Measurements from ENCODE around the gene SAXO2.
"Not testable (repeated sequence)": the region's sequence is repeated elsewhere in the genome, so short reads cannot be mapped to it uniquely, and the experiment has no call there.

SAXO2 gene

GRCh38 chr15:82298032-82298431 lies 35.4 kb downstream of the SAXO2 start:
- DNase-seq (ENCODE audit: low spot score) (no peak), ATAC-seq (ENCODE audit: low read depth) (no peak)
- no peaks in the 10 kb centered on the region for H3K4me1 ChIP-seq (ENCODE audit: insufficient read depth, poor library complexity, severe bottlenecking)
- TF ChIP-seq CTCF (IDR thresholded peaks at IDR 0.05; ENCODE audit: poor library complexity, severe bottlenecking) = no peak
- H3K4me3 ChIP-seq (ENCODE audit: severe bottlenecking) = no peak overlapping the region
- no peaks in the 10 kb centered on the region for H3K9me3 ChIP-seq (ENCODE audit: severe bottlenecking)
- no peaks in the 10 kb centered on the region for H3K27me3 ChIP-seq (ENCODE audit: insufficient read depth, poor library complexity, severe bottlenecking)
- H3K27ac ChIP-seq (ENCODE audit: poor library complexity, severe bottlenecking) = no peak overlapping the region
- no peaks in the 10 kb centered on the region for H3K36me3 ChIP-seq (ENCODE audit: low read depth)

- H3K27me3 ChIP-seq (ENCODE audit: insufficient read depth, poor library complexity, severe bottlenecking) = no peaks in the 10 kb centered on the region
- H3K27ac ChIP-seq (ENCODE audit: poor library complexity, severe bottlenecking) = no peak overlapping the region
- ATAC-seq (ENCODE audit: low read depth) (no peak), DNase-seq (ENCODE audit: low spot score) (no peak)
- H3K9me3 ChIP-seq (ENCODE audit: severe bottlenecking) = no peaks in the 10 kb centered on the region
- TF ChIP-seq CTCF (IDR thresholded peaks at IDR 0.05; ENCODE audit: poor library complexity, severe bottlenecking) = no peak
- no peak overlapping the region for H3K4me3 ChIP-seq (ENCODE audit: severe bottlenecking)
- no peaks in the 10 kb centered on the region for H3K4me1 ChIP-seq (ENCODE audit: insufficient read depth, poor library complexity, severe bottlenecking)
- H3K36me3 ChIP-seq (ENCODE audit: low read depth) = no peaks in the 10 kb centered on the region
Observed at GRCh38 chr15:82298520-82298919, 35.9 kb downstream of the SAXO2 start.

GRCh38 chr15:82299511-82299914 lies 36.9 kb downstream of the SAXO2 start:
- not testable (repeated sequence) for DNase-seq (ENCODE audit: low spot score); H3K4me1 ChIP-seq (ENCODE audit: insufficient read depth, poor library complexity, severe bottlenecking); H3K4me3 ChIP-seq (ENCODE audit: severe bottlenecking); ATAC-seq (ENCODE audit: low read depth); H3K27me3 ChIP-seq (ENCODE audit: insufficient read depth, poor library complexity, severe bottlenecking); H3K36me3 ChIP-seq (ENCODE audit: low read depth); H3K27ac ChIP-seq (ENCODE audit: poor library complexity, severe bottlenecking); H3K9me3 ChIP-seq (ENCODE audit: severe bottlenecking)

- ATAC-seq (ENCODE audit: low read depth) = peak; percentile 75
Observed at GRCh38 chr15:82300326-82300725, 37.7 kb downstream of the SAXO2 start.

GRCh38 chr15:82300883-82301282 lies 38.3 kb downstream of the SAXO2 start:
- no peak for TF ChIP-seq CTCF (IDR thresholded peaks at IDR 0.05; ENCODE audit: poor library complexity, severe bottlenecking)
- no peaks in the 10 kb centered on the region for H3K4me1 ChIP-seq (ENCODE audit: insufficient read depth, poor library complexity, severe bottlenecking)
- H3K4me3 ChIP-seq (ENCODE audit: severe bottlenecking) = no peak overlapping the region
- ATAC-seq (ENCODE audit: low read depth) (no peak), DNase-seq (ENCODE audit: low spot score) (no peak)
- H3K27ac ChIP-seq (ENCODE audit: poor library complexity, severe bottlenecking) = no peak overlapping the region
- no peaks in the 10 kb centered on the region for H3K27me3 ChIP-seq (ENCODE audit: insufficient read depth, poor library complexity, severe bottlenecking)
- no peaks in the 10 kb centered on the region for H3K36me3 ChIP-seq (ENCODE audit: low read depth)
- no peaks in the 10 kb centered on the region for H3K9me3 ChIP-seq (ENCODE audit: severe bottlenecking)

More at GRCh38 chr15:82300326-82300725, 37.7 kb downstream of the SAXO2 start:
- not testable (repeated sequence) for H3K4me3 ChIP-seq (ENCODE audit: severe bottlenecking); H3K27ac ChIP-seq (ENCODE audit: poor library complexity, severe bottlenecking); H3K27me3 ChIP-seq (ENCODE audit: insufficient read depth, poor library complexity, severe bottlenecking); H3K36me3 ChIP-seq (ENCODE audit: low read depth); H3K4me1 ChIP-seq (ENCODE audit: insufficient read depth, poor library complexity, severe bottlenecking); DNase-seq (ENCODE audit: low spot score); H3K9me3 ChIP-seq (ENCODE audit: severe bottlenecking)

- Histone ChIP-seq H3K4me1 (ENCODE audit: insufficient read depth, poor library complexity, severe bottlenecking) (no peaks in the 10 kb centered on the region), H3K27ac (ENCODE audit: poor library complexity, severe bottlenecking) (no peak overlapping the region), H3K9me3 (ENCODE audit: severe bottlenecking) (no peaks in the 10 kb centered on the region), H3K4me3 (ENCODE audit: severe bottlenecking) (no peak overlapping the region), H3K36me3 (ENCODE audit: low read depth) (no peaks in the 10 kb centered on the region), H3K27me3 (ENCODE audit: insufficient read depth, poor library complexity, severe bottlenecking) (no peaks in the 10 kb centered on the region)
- DNase-seq (ENCODE audit: low spot score) (no peak), ATAC-seq (ENCODE audit: low read depth) (no peak)
- TF ChIP-seq CTCF (IDR thresholded peaks at IDR 0.05; ENCODE audit: poor library complexity, severe bottlenecking) = no peak
Observed at GRCh38 chr15:82301296-82302016, 38.8 kb downstream of the SAXO2 start.

Measured in RWPE2 (cell line).